Astrocyte of the cerebellum (primary cell): ENCODE results near the gene TMEM182.

ENCODE experiments used
- DNase-seq: peaks from one replicate; pipeline ENCODE4 v3.0.0-alpha.2; 2011; ENCODE audit warnings: low read depth
- H3K4me3 ChIP-seq: 2 replicates; pipeline ENCODE4 v1.5.1; 2011; ENCODE audit warnings: mild to moderate bottlenecking, low read depth, low read length, moderate library complexity
- CTCF ChIP-seq: IDR thresholded peaks from 2 replicates; pipeline ENCODE4 v1.5.1; 2012; ENCODE audit warnings: low read length, low read depth, moderate library complexity, mild to moderate bottlenecking; ENCODE audit errors: missing control alignments
- in situ Hi-C: cut with HindIII; loops from 2 replicates; pipeline ENCODE4 v1.10.0; 2017; ENCODE audit warnings: low sequenced_read_pairs

The TMEM182 gene

GRCh38 chr2:102832789-102833188, 71.0 kb downstream of the TMEM182 start:
- no peak overlapping the region for H3K4me3 ChIP-seq
- no peak for TF ChIP-seq CTCF
- no peak for DNase-seq
- in situ Hi-C loops = no loop called here

- no peak for TF ChIP-seq CTCF
- in situ Hi-C loops = no loop called here
- DNase-seq = no peak
- H3K4me3 ChIP-seq = no peak overlapping the region
Measured at GRCh38 chr2:102834523-102835273, 72.9 kb downstream of the TMEM182 start.

GRCh38 chr2:102837626-102838198, 75.9 kb downstream of the TMEM182 start:
- in situ Hi-C loops = no loop called here
- DNase-seq = no peak
- no peak for TF ChIP-seq CTCF
- H3K4me3 ChIP-seq = no peak overlapping the region

- TF ChIP-seq CTCF = peak; percentile 71
- in situ Hi-C loops = no loop called here
- no peak overlapping the region for H3K4me3 ChIP-seq
- peak; percentile 36 for DNase-seq
Measured at GRCh38 chr2:102839668-102840388, 78.0 kb downstream of the TMEM182 start.

GRCh38 chr2:102841107-102841840, 79.4 kb downstream of the TMEM182 start:
- in situ Hi-C loops = no loop called here
- TF ChIP-seq CTCF = peak; percentile 76
- DNase-seq = peak; percentile 44
- no peak overlapping the region for H3K4me3 ChIP-seq

- TF ChIP-seq CTCF = no peak
- no peak overlapping the region for H3K4me3 ChIP-seq
- no peak for DNase-seq
- in situ Hi-C loops = no loop called here
Measured at GRCh38 chr2:102843764-102844443, 82.1 kb downstream of the TMEM182 start.
